Measurements from ENCODE around the gene KCNJ9. TPM values are rescaled to one million over a fixed set of nuclear protein-coding genes. Genes with fewer than 3 reads are reported as not detected.

The KCNJ9 gene
- total RNA-seq, 1 donor from 2014 or later, result 0.05 TPM

DNA sequence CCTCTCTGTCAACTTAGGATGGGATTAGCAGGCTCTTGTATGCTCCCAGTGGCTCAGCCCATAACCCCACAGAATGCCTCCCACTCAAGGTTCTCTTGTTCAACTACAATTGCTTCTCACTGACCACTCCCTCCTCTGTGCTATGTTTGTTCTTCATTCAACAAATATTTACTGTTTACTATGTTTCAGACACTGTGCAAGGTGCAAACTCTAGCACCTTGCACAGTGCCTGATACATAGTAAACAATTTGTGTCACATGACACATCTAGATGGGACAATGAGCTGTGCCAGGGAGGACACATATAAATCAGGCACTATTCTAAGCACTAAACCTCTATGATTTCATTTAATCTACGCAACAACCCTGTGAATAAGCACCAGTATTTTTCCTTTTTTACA is 49.6 kb downstream of the KCNJ9 start:
- Mint-ChIP-seq H3K27me3 (ENCODE audit: unreplicated experiment) (peaks cover 9% of the 10 kb centered on the region), H3K36me3 (ENCODE audit: low read depth, unreplicated experiment) (no peaks in the 10 kb centered on the region), H3K4me3 (ENCODE audit: unreplicated experiment) (no peak overlapping the region), H3K4me1 (ENCODE audit: unreplicated experiment) (no peaks in the 10 kb centered on the region), H3K9me3 (ENCODE audit: unreplicated experiment) (no peaks in the 10 kb centered on the region), H3K27ac (ENCODE audit: unreplicated experiment) (no peak overlapping the region)
- TF ChIP-seq, protein P1, sequence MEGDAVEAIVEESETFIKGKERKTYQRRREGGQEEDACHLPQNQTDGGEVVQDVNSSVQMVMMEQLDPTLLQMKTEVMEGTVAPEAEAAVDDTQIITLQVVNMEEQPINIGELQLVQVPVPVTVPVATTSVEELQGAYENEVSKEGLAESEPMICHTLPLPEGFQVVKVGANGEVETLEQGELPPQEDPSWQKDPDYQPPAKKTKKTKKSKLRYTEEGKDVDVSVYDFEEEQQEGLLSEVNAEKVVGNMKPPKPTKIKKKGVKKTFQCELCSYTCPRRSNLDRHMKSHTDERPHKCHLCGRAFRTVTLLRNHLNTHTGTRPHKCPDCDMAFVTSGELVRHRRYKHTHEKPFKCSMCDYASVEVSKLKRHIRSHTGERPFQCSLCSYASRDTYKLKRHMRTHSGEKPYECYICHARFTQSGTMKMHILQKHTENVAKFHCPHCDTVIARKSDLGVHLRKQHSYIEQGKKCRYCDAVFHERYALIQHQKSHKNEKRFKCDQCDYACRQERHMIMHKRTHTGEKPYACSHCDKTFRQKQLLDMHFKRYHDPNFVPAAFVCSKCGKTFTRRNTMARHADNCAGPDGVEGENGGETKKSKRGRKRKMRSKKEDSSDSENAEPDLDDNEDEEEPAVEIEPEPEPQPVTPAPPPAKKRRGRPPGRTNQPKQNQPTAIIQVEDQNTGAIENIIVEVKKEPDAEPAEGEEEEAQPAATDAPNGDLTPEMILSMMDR (IDR thresholded peaks at IDR 0.05; ENCODE audit: unreplicated experiment), result no peak
- no peak for DNase-seq (ENCODE audit: low spot score)

GRCh38 chr1:160131803-160132565 is 50.6 kb downstream of the KCNJ9 start:
- H3K27ac Mint-ChIP-seq (ENCODE audit: unreplicated experiment), result peak overlapping the region; percentile 25
- DNase-seq (ENCODE audit: low spot score), result no peak
- H3K9me3 Mint-ChIP-seq (ENCODE audit: unreplicated experiment), result no peaks in the 10 kb centered on the region
- H3K36me3 Mint-ChIP-seq (ENCODE audit: low read depth, unreplicated experiment), result no peaks in the 10 kb centered on the region
- TF ChIP-seq, protein P1 (IDR thresholded peaks at IDR 0.05; ENCODE audit: unreplicated experiment), result no peak
- no peak overlapping the region for H3K4me3 Mint-ChIP-seq (ENCODE audit: unreplicated experiment)
- H3K4me1 Mint-ChIP-seq (ENCODE audit: unreplicated experiment), result no peaks in the 10 kb centered on the region
- peaks cover 11% of the 10 kb centered on the region for H3K27me3 Mint-ChIP-seq (ENCODE audit: unreplicated experiment)

DNA sequence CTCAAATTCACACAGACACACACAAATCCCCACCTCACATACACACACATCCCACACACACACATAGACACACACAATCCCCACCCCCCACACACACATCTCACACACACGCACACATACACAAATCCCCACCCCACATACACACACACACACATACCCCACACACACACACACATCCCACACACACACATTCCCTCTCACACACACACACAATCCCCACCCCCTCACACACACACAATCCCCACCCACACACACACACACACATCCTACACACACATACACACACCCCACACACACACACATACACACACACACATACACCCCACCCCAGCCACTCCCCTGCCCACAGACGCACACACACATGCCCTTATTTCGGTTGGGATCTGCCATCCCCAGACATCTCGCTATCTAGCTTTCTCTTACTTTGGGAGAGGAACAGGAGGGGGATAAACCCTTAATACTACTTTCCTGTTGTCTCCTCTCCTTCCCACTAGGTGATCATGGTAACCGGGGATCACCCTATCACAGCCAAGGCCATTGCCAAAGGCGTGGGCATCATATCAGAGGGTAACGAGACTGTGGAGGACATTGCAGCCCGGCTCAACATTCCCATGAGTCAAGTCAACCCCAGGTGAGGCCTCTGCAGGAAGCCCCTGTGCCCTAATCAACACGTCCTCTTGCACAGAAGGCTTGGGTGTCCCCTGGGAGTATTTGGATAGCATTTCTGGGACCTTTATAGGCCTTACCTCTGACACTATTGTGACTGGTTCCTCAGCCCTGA is 52.8 kb downstream of the KCNJ9 start:
- no peak for DNase-seq (ENCODE audit: low spot score)
- no peaks in the 10 kb centered on the region for H3K9me3 Mint-ChIP-seq (ENCODE audit: unreplicated experiment)
- H3K27ac Mint-ChIP-seq (ENCODE audit: unreplicated experiment), result no peak overlapping the region
- TF ChIP-seq, protein P1 (IDR thresholded peaks at IDR 0.05; ENCODE audit: unreplicated experiment), result no peak
- no peaks in the 10 kb centered on the region for H3K4me1 Mint-ChIP-seq (ENCODE audit: unreplicated experiment)
- H3K36me3 Mint-ChIP-seq (ENCODE audit: low read depth, unreplicated experiment), result no peaks in the 10 kb centered on the region
- H3K4me3 Mint-ChIP-seq (ENCODE audit: unreplicated experiment), result no peak overlapping the region
- H3K27me3 Mint-ChIP-seq (ENCODE audit: unreplicated experiment), result peaks cover 11% of the 10 kb centered on the region

GRCh38 chr1:160134791-160135572 is 53.6 kb downstream of the KCNJ9 start:
- TF ChIP-seq, protein P1 (IDR thresholded peaks at IDR 0.05; ENCODE audit: unreplicated experiment), result no peak
- H3K36me3 Mint-ChIP-seq (ENCODE audit: low read depth, unreplicated experiment), result no peaks in the 10 kb centered on the region

More at GRCh38 chr1:160134791-160135572, 53.6 kb downstream of the KCNJ9 start:
- Mint-ChIP-seq H3K9me3 (ENCODE audit: unreplicated experiment) (no peaks in the 10 kb centered on the region), H3K4me1 (ENCODE audit: unreplicated experiment) (no peaks in the 10 kb centered on the region), H3K27me3 (ENCODE audit: unreplicated experiment) (peaks cover 11% of the 10 kb centered on the region), H3K4me3 (ENCODE audit: unreplicated experiment) (no peak overlapping the region), H3K27ac (ENCODE audit: unreplicated experiment) (no peak overlapping the region)
- DNase-seq (ENCODE audit: low spot score), result no peak
